H9 (cell line): ENCODE measurements around the gene SETBP1. TPM values are rescaled to one million over a fixed set of nuclear protein-coding genes. Genes with fewer than 3 reads are reported as not detected.

Experiments
- DNase-seq: peaks from one replicate; pipeline ENCODE4 v3.0.0-alpha.2; 2017
- H2AFZ ChIP-seq: one replicate; pipeline ENCODE4 v1.6.1; 2013; ENCODE audit warnings: mild to moderate bottlenecking, low read length, control low read depth, moderate library complexity
- H2AK5ac ChIP-seq: 2 replicates; pipeline ENCODE4 v1.6.1; 2013; ENCODE audit warnings: low read length, control low read depth, mixed read lengths; ENCODE audit not compliant: insufficient read length
- H2BK120ac ChIP-seq: one replicate; pipeline ENCODE4 v1.6.1; 2013; ENCODE audit warnings: low read depth, mild to moderate bottlenecking, low read length, control low read depth, inconsistent platforms; ENCODE audit not compliant: poor library complexity, severe bottlenecking
- H2BK12ac ChIP-seq: 2 replicates; pipeline ENCODE4 v1.6.1; 2013; ENCODE audit warnings: low read length, control low read depth, mixed read lengths, low read depth; ENCODE audit not compliant: insufficient read length
- H2BK15ac ChIP-seq: 2 replicates; pipeline ENCODE4 v1.6.1; 2013; ENCODE audit warnings: low read depth, low read length, control low read depth
- H2BK20ac ChIP-seq: one replicate; pipeline ENCODE4 v1.6.1; 2013; ENCODE audit warnings: low read depth, mild to moderate bottlenecking, low read length, control low read depth, inconsistent platforms; ENCODE audit not compliant: poor library complexity, severe bottlenecking
- H2BK5ac ChIP-seq: 2 replicates; pipeline ENCODE4 v1.6.1; 2013; ENCODE audit warnings: low read length, control low read depth, mixed read lengths; ENCODE audit not compliant: insufficient read length
- H3K14ac ChIP-seq: 2 replicates; pipeline ENCODE4 v1.6.1; 2013; ENCODE audit warnings: low read length, control low read depth; ENCODE audit not compliant: insufficient read depth
- H3K18ac ChIP-seq: 2 replicates; pipeline ENCODE4 v1.6.1; 2013; ENCODE audit warnings: low read depth, mild to moderate bottlenecking, mixed read lengths, low read length, control low read depth; ENCODE audit not compliant: insufficient read length
- H3K23ac ChIP-seq: 2 replicates; pipeline ENCODE4 v1.6.1; 2013; ENCODE audit warnings: low read length, control low read depth, mixed read lengths, low read depth; ENCODE audit not compliant: insufficient read length
- H3K23me2 ChIP-seq: 2 replicates; pipeline ENCODE4 v1.6.1; 2013; ENCODE audit warnings: low read depth, mild to moderate bottlenecking, mixed read lengths, low read length, control low read depth; ENCODE audit not compliant: insufficient read length, poor library complexity, severe bottlenecking
- H3K27ac ChIP-seq: 2 replicates; pipeline ENCODE4 v1.5.1; 2013; ENCODE audit warnings: low read length, control low read depth, mixed read lengths, low read depth; ENCODE audit not compliant: insufficient read length
- H3K27me3 ChIP-seq: 2 replicates; pipeline ENCODE4 v1.6.1; 2013; ENCODE audit warnings: low read length, control low read depth, inconsistent platforms; ENCODE audit not compliant: insufficient read depth
- H3K4ac ChIP-seq: 2 replicates; pipeline ENCODE4 v1.6.1; 2013; ENCODE audit warnings: low read depth, mild to moderate bottlenecking, control low read depth, inconsistent platforms, low read length, moderate library complexity
- H3K4me1 ChIP-seq: 2 replicates; pipeline ENCODE4 v1.6.1; 2013; ENCODE audit warnings: low read length, control low read depth, inconsistent platforms; ENCODE audit not compliant: insufficient read depth
- H3K4me2 ChIP-seq: 2 replicates; pipeline ENCODE4 v1.6.1; 2013; ENCODE audit warnings: low read length, control low read depth, mixed read lengths; ENCODE audit not compliant: insufficient read length, insufficient read depth
- H3K56ac ChIP-seq: 2 replicates; pipeline ENCODE4 v1.6.1; 2013; ENCODE audit warnings: low read depth, mild to moderate bottlenecking, mixed read lengths, low read length, control low read depth; ENCODE audit not compliant: insufficient read length
- H3K79me1 ChIP-seq: 2 replicates; pipeline ENCODE4 v1.6.1; 2013; ENCODE audit warnings: low read depth, mild to moderate bottlenecking, moderate library complexity, low read length, control low read depth, inconsistent platforms; ENCODE audit not compliant: insufficient read depth, poor library complexity, severe bottlenecking
- H3K79me2 ChIP-seq: 2 replicates; pipeline ENCODE4 v1.6.1; 2013; ENCODE audit warnings: low read length, control low read depth, inconsistent platforms; ENCODE audit not compliant: insufficient read depth
- H3K9ac ChIP-seq: 2 replicates; pipeline ENCODE4 v1.6.1; 2013; ENCODE audit warnings: low read length, control low read depth, mixed read lengths; ENCODE audit not compliant: insufficient read length; ENCODE audit errors: extremely low read depth
- H3K9me3 ChIP-seq: one replicate; pipeline ENCODE4 v1.6.1; 2013; ENCODE audit warnings: low read depth, low read length, inconsistent platforms; ENCODE audit not compliant: control insufficient read depth
- H3T11ph ChIP-seq: one replicate; pipeline ENCODE4 v1.6.1; 2013; ENCODE audit warnings: mild to moderate bottlenecking, low read length, control low read depth, inconsistent platforms
- H4K20me1 ChIP-seq: one replicate; pipeline ENCODE4 v1.6.1; 2013; ENCODE audit not compliant: control insufficient read depth, insufficient read length, insufficient read depth
- H4K5ac ChIP-seq: 2 replicates; pipeline ENCODE4 v1.6.1; 2013; ENCODE audit warnings: low read depth, mild to moderate bottlenecking, mixed read lengths, low read length, control low read depth; ENCODE audit not compliant: insufficient read length
- H4K8ac ChIP-seq: replicated peaks from 2 replicates; pipeline ENCODE4 v1.6.1; 2013; ENCODE audit warnings: low read length, control low read depth, mixed read lengths, low read depth; ENCODE audit not compliant: insufficient read length
- H4K91ac ChIP-seq: 2 replicates; pipeline ENCODE4 v1.6.1; 2013; ENCODE audit warnings: low read depth, mild to moderate bottlenecking, moderate library complexity, mixed read lengths, low read length, control low read depth; ENCODE audit not compliant: insufficient read length
- H3K27ac Mint-ChIP-seq, 3 experiments: 2 replicates in 2 of 3; 3 replicates in 1 of 3; pipeline ENCODE4 v1.8.0; 2020 to 2021; ENCODE audit warnings: mixed read lengths in 3 of 3, mild to moderate bottlenecking in 1 of 3, moderate library complexity in 1 of 3
- H3K27me3 Mint-ChIP-seq: 2 replicates; pipeline ENCODE4 v1.8.0; 2021; ENCODE audit warnings: low read depth, mild to moderate bottlenecking, moderate library complexity, mixed read lengths
- H3K36me3 Mint-ChIP-seq, 3 experiments: 2 replicates in 2 of 3; 3 replicates in 1 of 3; pipeline ENCODE4 v1.8.0; 2020 to 2021; ENCODE audit warnings: low read depth in 3 of 3, mixed read lengths in 3 of 3; ENCODE audit not compliant: insufficient read depth in 1 of 3
- H3K4me1 Mint-ChIP-seq, 2 experiments: 2 replicates each; pipeline ENCODE4 v1.8.0; 2020; ENCODE audit warnings: mixed read lengths in 2 of 2
- H3K4me3 Mint-ChIP-seq, 2 experiments: 2 replicates in 1 of 2; 3 replicates in 1 of 2; pipeline ENCODE4 v1.8.0; 2020 to 2021; ENCODE audit warnings: mild to moderate bottlenecking in 2 of 2, mixed read lengths in 2 of 2, moderate library complexity in 1 of 2
- H3K9me3 Mint-ChIP-seq, 2 experiments: 2 replicates in 1 of 2; 3 replicates in 1 of 2; pipeline ENCODE4 v1.8.0; 2020; ENCODE audit warnings: mild to moderate bottlenecking in 2 of 2, mixed read lengths in 2 of 2, moderate library complexity in 1 of 2
- WGBS: extraction: QIAGEN DNeasy Blood & Tissue Kit; methylation state at CpG from one replicate; pipeline ENCODE4 v1.1.7; 2013; ENCODE audit warnings: missing lambda C conversion rate, low lambda C conversion rate, mixed read lengths; ENCODE audit not compliant: insufficient read length; ENCODE audit errors: extremely low coverage; 5-methylcytosine and 5-hydroxymethylcytosine counted together
- total RNA-seq: library from RNA; stranded (reverse); gene quantifications from 2 replicates; pipeline ENCODE4 v1.2.1, GENCODE V29; 2021
- TF ChIP-seq, protein P1 (sequence below): fragments of 200-600 bp; sonication (generic); conservative IDR thresholded peaks from 3 replicates; pipeline ENCODE4 v1.8.0; 2021; ENCODE audit warnings: antibody characterized with exemption, mild to moderate bottlenecking

Gene SETBP1
- total RNA-seq, 1 experiment from 2014 or later: 4.6 TPM

DNA sequence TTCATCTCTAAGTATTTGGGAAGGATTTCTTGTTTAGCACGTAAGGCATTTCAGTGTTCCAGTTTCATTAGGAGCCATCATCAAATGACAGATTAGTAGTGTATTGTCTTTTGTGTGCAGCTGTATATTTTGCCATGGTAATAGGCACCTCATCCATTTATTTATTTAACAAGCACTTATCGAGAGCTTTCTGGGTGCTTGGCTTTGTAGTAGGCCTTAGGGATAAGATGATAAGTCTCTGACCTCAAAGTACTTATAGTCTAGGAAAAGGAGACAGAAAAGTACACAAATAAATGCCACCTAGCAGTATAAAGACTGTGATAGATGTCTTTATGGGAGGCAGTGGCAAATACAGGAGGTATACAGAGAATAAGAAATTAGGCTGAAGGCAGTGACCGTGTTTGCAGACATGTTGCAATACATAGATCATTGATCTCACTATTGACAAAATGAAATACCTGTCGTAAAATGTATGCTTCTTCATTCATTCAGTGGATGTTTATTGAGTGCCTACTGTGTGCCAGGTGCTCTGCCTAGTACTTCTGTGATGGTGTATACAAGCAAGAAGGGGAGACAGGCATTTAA is 265.9 kb downstream of the SETBP1 start:
- Histone ChIP-seq H3K4ac (no peak overlapping the region), H3K56ac (no peak overlapping the region), H4K8ac (no peak overlapping the region), H3K79me2 (no peaks in the 10 kb centered on the region), H4K5ac (no peak overlapping the region), H3K18ac (no peak overlapping the region), H4K91ac (no peak overlapping the region), H3K9me3 (no peaks in the 10 kb centered on the region), H3K4me1 (peaks cover 9% of the 10 kb centered on the region; the same call in 1 of the 2 replicates), H3K27me3 (peaks cover 2% of the 10 kb centered on the region; the same call in 1 of the 2 replicates), H2BK15ac (no peak overlapping the region), H3K9ac (no peak overlapping the region), H2BK20ac (no peak overlapping the region), H3K4me2 (no peak overlapping the region), H3K79me1 (no peaks in the 10 kb centered on the region), H2BK5ac (no peak overlapping the region), H2AK5ac (no peak overlapping the region), H3K23ac (no peak overlapping the region), H4K20me1 (no peaks in the 10 kb centered on the region), H3K23me2 (no peaks in the 10 kb centered on the region), H3K14ac (no peak overlapping the region), H2BK120ac (no peak overlapping the region), H3T11ph (no peak overlapping the region), H2BK12ac (no peak overlapping the region), H2AFZ (no peak overlapping the region), H3K27ac (no peak overlapping the region)
- no peak for DNase-seq
- Mint-ChIP-seq H3K27ac (no peak overlapping the region), H3K4me1 (peaks cover 39 to 44% of the 10 kb centered on the region in 2 experiments), H3K27me3 (peaks cover 89% of the 10 kb centered on the region), H3K4me3 (no peak overlapping the region), H3K36me3 (peaks cover 12 to 18% (median 13%) of the 10 kb centered on the region in 3 experiments), H3K9me3 (no peaks in the 10 kb centered on the region; a peak in 1 of 5 replicates)
- TF ChIP-seq, protein P1, sequence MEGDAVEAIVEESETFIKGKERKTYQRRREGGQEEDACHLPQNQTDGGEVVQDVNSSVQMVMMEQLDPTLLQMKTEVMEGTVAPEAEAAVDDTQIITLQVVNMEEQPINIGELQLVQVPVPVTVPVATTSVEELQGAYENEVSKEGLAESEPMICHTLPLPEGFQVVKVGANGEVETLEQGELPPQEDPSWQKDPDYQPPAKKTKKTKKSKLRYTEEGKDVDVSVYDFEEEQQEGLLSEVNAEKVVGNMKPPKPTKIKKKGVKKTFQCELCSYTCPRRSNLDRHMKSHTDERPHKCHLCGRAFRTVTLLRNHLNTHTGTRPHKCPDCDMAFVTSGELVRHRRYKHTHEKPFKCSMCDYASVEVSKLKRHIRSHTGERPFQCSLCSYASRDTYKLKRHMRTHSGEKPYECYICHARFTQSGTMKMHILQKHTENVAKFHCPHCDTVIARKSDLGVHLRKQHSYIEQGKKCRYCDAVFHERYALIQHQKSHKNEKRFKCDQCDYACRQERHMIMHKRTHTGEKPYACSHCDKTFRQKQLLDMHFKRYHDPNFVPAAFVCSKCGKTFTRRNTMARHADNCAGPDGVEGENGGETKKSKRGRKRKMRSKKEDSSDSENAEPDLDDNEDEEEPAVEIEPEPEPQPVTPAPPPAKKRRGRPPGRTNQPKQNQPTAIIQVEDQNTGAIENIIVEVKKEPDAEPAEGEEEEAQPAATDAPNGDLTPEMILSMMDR: no peak
- WGBS: no CpG with 5 or more reads among the region's 4 CpGs
